ENCODE data around the gene FLNB.
A peak's percentile ranks its signal among the peaks of the same experiment; 100 is the strongest.

FLNB gene

DNA sequence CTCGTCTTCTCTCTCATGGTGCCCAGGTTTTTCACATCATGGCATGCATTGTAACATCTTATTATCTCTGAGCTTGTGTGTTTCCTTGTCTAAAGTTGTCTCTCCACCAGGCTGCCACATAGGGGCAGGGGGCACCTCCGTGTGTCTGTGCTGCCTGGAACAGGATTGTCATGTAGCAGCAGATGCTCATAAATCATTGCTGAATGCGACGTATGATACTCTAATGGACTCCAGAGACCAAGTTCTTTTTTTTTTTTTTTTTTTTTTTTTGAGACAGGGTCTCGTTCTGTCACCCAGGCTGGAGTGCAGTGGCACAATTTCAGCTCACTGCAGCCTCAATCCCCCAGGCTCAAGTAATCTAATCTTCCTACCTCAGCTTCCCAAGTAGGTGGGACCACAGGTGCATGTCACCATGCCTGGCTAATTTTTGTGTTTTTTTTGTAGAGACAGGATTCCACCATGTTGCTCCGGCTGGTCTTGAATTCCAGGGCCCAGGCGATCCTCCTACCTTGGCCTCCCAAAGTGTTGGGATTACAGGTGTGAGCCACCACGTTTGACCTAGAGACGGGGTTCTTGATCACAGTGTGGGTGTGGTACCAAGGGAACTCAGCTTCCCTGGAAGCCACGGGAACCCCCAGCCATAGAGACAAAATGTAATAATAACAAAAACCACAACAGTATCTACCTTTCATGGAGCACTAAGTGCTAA, 207.2 kb downstream of the FLNB start:
- no peak for DNase-seq

DNA sequence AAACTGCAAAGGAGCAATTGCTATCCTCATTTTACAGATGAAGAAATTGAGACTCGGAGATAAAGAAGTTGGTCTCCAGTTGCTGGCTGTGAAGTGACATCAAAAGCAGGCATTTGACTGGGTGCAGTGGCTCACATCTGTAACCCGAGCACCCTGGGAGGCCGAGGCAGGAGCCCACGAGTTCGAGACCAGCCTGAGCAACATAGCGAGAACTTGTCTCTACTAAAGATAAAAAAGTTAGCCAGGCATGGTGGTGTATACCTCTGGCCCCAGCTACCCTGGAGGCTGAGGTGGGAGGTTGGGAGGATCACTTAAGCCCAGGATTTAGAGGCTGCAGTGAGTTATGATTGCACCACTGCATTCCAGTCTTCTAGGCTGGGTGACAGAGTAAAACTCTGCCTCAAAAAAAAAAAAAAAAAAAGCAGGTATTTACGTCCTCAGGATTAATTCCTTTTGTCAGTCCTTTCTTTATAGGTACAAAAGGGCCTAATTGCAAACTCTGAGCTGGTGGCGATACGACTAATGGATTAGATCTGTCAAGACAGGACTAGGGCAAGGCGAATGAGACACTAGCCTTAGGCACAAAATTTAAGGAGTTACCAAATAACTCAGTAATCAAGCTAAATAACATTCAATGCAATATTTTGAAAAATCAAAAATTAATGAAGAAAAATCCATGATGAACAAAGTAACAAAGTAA, 208.4 kb downstream of the FLNB start:
- DNase-seq: no peak

DNA sequence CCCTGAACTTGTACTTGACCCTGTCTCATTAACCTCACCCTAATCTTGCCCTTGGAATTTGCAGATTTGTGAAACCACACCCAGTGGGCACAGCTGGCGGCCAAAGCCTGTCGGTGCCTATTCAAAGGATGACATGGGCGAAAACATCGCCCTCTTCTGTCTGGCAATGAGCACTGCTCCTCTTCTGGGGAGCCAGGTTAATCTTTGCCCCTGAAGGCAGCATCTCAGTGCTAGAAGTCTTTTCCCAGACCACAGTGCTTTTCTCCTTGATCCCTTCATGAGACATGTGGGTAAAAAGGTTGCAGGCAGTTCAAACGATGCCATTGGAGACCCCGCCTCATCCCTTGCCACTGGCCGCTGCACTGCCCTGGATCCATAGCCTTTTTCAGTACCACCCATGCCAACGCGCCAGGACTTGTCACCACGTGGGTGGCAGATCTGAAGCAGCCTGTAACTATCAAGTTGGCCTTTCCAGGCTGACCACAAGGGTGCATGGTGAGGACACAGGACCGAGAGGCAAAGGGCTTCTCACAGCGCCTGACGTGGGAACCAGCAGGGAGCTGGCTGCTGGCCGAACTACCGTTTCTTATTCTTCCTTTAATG, 209.1 kb downstream of the FLNB start:
- DNase-seq: peak; percentile 42

DNA sequence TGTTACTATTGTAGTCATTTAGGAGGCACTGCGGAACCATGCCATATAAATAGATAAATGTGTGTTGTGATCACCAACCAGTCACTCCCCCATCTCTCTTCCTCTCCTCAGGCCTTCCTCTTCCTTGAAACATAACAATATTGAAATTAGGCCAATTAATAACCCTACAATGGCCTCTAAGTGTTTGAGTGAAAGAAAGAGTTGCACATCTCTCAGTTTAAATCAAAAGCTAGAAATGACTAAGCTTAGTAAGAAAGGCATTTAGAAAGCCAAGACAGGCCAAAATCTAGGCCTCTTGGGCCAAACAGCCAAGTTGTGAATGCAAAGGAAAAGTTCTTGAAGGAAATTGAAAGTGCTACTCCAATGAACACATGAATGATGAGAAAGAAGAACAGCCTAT, 210.7 kb downstream of the FLNB start:
- DNase-seq: no peak
